Measurements from ENCODE around the gene PDPK1. TPM values are rescaled to one million over a fixed set of nuclear protein-coding genes. Genes with fewer than 3 reads are reported as not detected.

The PDPK1 gene
- total RNA-seq, 2 experiments from 2014 or later = 14.4 to 40.6 TPM

GRCh38 chr16:2507052-2507659, 30.7 kb upstream of the PDPK1 start:
- DNase-seq (ENCODE audit: low spot score) = peak; percentile 81
- TF ChIP-seq EZH2phosphoT487 (IDR thresholded peaks at IDR 0.05; ENCODE audit: borderline replicate concordance, low read depth, low read length) = no peak
- TF ChIP-seq, protein P1, sequence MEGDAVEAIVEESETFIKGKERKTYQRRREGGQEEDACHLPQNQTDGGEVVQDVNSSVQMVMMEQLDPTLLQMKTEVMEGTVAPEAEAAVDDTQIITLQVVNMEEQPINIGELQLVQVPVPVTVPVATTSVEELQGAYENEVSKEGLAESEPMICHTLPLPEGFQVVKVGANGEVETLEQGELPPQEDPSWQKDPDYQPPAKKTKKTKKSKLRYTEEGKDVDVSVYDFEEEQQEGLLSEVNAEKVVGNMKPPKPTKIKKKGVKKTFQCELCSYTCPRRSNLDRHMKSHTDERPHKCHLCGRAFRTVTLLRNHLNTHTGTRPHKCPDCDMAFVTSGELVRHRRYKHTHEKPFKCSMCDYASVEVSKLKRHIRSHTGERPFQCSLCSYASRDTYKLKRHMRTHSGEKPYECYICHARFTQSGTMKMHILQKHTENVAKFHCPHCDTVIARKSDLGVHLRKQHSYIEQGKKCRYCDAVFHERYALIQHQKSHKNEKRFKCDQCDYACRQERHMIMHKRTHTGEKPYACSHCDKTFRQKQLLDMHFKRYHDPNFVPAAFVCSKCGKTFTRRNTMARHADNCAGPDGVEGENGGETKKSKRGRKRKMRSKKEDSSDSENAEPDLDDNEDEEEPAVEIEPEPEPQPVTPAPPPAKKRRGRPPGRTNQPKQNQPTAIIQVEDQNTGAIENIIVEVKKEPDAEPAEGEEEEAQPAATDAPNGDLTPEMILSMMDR (conservative IDR thresholded peaks at IDR 0.05; ENCODE audit: low read length) = 0 out of 2 replicates have a peak, but pooled peaks have one; percentile 44
- intact Hi-C loops (cut with micrococcal nuclease; ENCODE audit: unreplicated experiment) = no loop called here
- H4K20me1 ChIP-seq (ENCODE audit: insufficient read depth, low read length) = no peaks in the 10 kb centered on the region
- H3K9me3 ChIP-seq (ENCODE audit: low read length) = no peaks in the 10 kb centered on the region
- H3K27ac ChIP-seq (ENCODE audit: low read depth, low read length, poor library complexity, severe bottlenecking) = peak overlapping the region; percentile 50
- H3K79me2 ChIP-seq (ENCODE audit: insufficient read depth, low read depth, low read length) = no peaks in the 10 kb centered on the region
- ChIA-PET POLR2A (no interaction called here), CTCF (ENCODE audit: unreplicated experiment) (no interaction called here)
- peaks cover 32% of the 10 kb centered on the region for H3K4me1 ChIP-seq (ENCODE audit: insufficient read depth, low read length, poor library complexity, severe bottlenecking)
- H2AFZ ChIP-seq (ENCODE audit: low read length) = no peak overlapping the region
- no peak overlapping the region for H3K4me3 ChIP-seq (ENCODE audit: low read depth, low read length, poor library complexity, severe bottlenecking)
- BruUV-seq (replicated peaks) = no TSS peak
- H3K36me3 ChIP-seq (ENCODE audit: insufficient read depth, low read length) = peaks cover 9% of the 10 kb centered on the region; the same call in 1 of the 2 replicates
- peak overlapping the region; percentile 43 for H3K4me2 ChIP-seq (ENCODE audit: low read length)
- H3K9me2 ChIP-seq (ENCODE audit: insufficient read depth, low read length) = no peaks in the 10 kb centered on the region

DNA sequence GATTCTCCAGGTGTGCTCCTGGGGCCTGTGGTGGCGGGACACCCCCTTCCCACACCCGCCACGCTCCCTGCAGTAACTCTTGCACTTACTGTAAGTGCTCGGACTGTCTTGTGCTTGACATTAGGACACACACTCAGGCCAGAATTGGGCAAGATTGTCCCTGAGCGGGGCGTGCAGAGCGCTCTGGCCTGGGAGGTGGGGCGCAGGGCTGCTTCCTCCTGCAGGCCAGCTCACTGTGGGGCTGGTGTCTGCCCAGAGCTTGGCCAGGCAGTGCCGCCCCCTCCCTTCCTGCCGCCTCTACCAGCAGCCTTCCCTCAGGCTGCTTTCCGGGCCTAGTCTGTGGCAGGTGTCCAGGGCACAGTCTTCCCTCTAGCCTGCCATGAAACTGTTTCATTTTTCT, 30.2 kb upstream of the PDPK1 start:
- intact Hi-C loops (cut with micrococcal nuclease; ENCODE audit: unreplicated experiment) = no loop called here
- no peak for TF ChIP-seq EZH2phosphoT487 (IDR thresholded peaks at IDR 0.05; ENCODE audit: borderline replicate concordance, low read depth, low read length)
- TF ChIP-seq, protein P1 (conservative IDR thresholded peaks at IDR 0.05; ENCODE audit: low read length) = no peak
- Histone ChIP-seq H4K20me1 (ENCODE audit: insufficient read depth, low read length) (no peaks in the 10 kb centered on the region), H3K36me3 (ENCODE audit: insufficient read depth, low read length) (peaks cover 5% of the 10 kb centered on the region; the same call in 1 of the 2 replicates), H3K4me3 (ENCODE audit: low read depth, low read length, poor library complexity, severe bottlenecking) (no peak overlapping the region), H2AFZ (ENCODE audit: low read length) (no peak overlapping the region), H3K4me1 (ENCODE audit: insufficient read depth, low read length, poor library complexity, severe bottlenecking) (peaks cover 37% of the 10 kb centered on the region), H3K4me2 (ENCODE audit: low read length) (peak overlapping the region; percentile 43; the same call in 1 of the 2 replicates), H3K9me3 (ENCODE audit: low read length) (no peaks in the 10 kb centered on the region), H3K79me2 (ENCODE audit: insufficient read depth, low read depth, low read length) (no peaks in the 10 kb centered on the region), H3K27ac (ENCODE audit: low read depth, low read length, poor library complexity, severe bottlenecking) (peak overlapping the region; percentile 50), H3K9me2 (ENCODE audit: insufficient read depth, low read length) (no peaks in the 10 kb centered on the region)
- no TSS peak for BruUV-seq (replicated peaks)
- POLR2A ChIA-PET = no interaction called here
- DNase-seq (ENCODE audit: low spot score) = no peak
- CTCF ChIA-PET (ENCODE audit: unreplicated experiment) = no interaction called here

DNA sequence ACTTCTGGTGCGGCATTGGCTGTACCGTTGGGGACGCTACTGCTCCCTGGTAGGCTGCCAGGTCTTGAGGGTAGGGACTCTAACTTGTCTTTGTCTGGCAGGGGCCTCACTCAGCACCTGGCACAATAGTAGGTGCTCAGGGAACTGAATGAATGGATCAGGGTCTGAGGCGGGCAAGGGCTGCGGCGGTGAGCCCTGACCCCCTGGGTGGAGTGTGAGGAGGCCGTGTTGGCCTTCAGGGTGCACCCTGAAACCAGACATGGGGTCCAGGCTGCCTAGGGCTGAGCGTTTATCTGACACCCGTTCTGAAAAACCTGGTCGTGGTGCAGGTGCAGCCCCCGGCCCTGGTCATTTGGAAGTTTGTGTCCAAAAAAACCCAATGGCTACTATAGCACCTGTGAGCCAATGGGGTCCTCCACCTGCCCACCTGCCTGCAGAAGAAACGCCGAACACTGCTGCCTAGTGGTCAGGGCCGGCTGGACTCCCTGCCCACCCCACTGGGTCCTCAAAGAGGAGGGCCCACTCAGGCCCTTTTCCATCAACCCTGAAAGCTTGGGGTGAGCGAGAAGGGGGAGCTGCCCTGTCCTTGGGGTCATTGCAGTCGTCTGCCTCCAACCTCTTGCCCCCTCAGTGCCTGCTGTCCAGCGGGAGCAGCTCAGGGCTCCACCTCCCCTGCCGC, 29.0 kb upstream of the PDPK1 start:
- H3K4me3 ChIP-seq (ENCODE audit: low read depth, low read length, poor library complexity, severe bottlenecking) = no peak overlapping the region
- no peaks in the 10 kb centered on the region for H4K20me1 ChIP-seq (ENCODE audit: insufficient read depth, low read length)
- ChIA-PET CTCF (ENCODE audit: unreplicated experiment) (no interaction called here), POLR2A (no interaction called here)
- no TSS peak for BruUV-seq (replicated peaks)
- peaks cover under 1% of the 10 kb centered on the region; the same call in 1 of the 2 replicates for H3K79me2 ChIP-seq (ENCODE audit: insufficient read depth, low read depth, low read length)
- H3K4me2 ChIP-seq (ENCODE audit: low read length) = no peak overlapping the region
- no peak for DNase-seq (ENCODE audit: low spot score)
- H2AFZ ChIP-seq (ENCODE audit: low read length) = no peak overlapping the region
- intact Hi-C loops (cut with micrococcal nuclease; ENCODE audit: unreplicated experiment) = no loop called here
- TF ChIP-seq, protein P1 (conservative IDR thresholded peaks at IDR 0.05; ENCODE audit: low read length) = no peak
- H3K27ac ChIP-seq (ENCODE audit: low read depth, low read length, poor library complexity, severe bottlenecking) = no peak overlapping the region
- H3K9me2 ChIP-seq (ENCODE audit: insufficient read depth, low read length) = no peaks in the 10 kb centered on the region
- no peaks in the 10 kb centered on the region for H3K36me3 ChIP-seq (ENCODE audit: insufficient read depth, low read length)
- peaks cover 44% of the 10 kb centered on the region for H3K4me1 ChIP-seq (ENCODE audit: insufficient read depth, low read length, poor library complexity, severe bottlenecking)
- H3K9me3 ChIP-seq (ENCODE audit: low read length) = no peaks in the 10 kb centered on the region

All from OCI-LY7 (cell line).